Measurements from ENCODE around the gene TRMT10A.
"Not testable (repeated sequence)": the region's sequence is repeated elsewhere in the genome, so short reads cannot be mapped to it uniquely, and the experiment has no call there.

Gene TRMT10A

DNA sequence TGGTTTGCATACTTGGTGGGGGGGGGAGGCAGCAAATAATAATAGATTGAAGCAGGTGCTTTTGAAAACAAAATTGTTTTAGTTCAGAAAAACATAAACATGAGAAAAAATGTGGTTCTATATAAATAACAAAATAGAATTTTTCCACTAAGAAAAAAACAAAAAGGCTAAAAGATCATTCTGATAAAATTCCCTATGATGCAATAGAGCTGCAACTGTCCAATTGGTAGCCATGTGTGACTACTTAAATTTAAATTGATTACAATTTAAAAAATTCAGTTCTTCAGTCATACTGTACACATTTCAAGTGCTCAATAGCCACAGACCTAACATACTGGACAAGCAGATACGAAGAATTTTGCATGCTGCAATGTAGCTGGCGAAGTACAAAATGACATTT, 11.0 kb downstream of the TRMT10A start:
- DNase-seq (ENCODE audit: low read depth in 2 of 2), result no peak

DNA sequence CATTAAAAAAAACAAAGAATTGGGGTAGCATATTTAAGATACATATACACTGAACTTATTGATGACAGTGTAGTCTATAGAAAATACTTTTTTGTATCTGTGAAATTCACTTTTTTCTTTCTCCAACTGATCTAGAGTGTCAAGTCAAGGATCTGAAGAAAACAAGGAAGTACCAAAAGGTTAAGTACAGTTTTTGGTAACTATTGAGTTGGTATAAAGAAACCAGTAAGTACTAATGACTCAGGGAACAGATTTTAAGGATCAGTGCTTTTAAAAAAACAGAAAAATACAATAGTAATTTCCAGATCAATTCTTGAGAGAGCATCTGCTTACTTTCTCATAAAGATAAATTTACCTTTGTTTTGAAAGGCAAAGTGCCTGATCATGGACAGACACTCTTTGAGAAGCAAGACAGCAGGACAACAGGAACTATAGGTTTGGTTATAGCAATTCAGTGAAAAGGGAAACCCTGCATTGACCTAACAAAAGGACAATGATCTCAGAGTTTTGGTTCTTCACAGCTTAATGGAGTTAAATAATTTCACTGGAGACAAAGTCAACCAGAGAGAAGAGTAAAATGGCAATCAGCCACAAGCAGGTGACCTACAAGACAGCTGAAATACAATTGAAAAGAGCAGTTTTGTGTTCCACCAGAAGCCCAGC, 23.4 kb downstream of the TRMT10A start:
- DNase-seq (ENCODE audit: low read depth in 2 of 2), result no peak

DNA sequence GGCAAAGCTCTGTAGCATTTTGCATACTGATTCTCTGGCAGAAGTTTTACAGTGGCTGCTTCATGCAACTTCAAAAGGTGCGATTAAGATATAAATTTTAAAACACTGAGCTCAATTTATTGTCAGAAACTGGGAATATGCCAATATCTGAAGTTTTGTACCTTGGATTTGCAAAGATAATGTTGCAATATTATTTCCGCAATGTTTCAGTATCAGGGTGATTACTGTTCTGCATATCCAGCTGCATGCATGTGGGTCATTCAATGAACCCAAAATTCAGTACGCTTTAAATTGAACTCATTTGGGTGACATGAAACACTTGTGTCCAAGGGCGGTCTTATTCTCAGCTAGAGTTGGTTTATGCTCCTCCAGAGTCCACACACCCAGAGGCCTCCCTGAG, 26.2 kb downstream of the TRMT10A start:
- no peak for DNase-seq (ENCODE audit: low read depth in 2 of 2)

DNA sequence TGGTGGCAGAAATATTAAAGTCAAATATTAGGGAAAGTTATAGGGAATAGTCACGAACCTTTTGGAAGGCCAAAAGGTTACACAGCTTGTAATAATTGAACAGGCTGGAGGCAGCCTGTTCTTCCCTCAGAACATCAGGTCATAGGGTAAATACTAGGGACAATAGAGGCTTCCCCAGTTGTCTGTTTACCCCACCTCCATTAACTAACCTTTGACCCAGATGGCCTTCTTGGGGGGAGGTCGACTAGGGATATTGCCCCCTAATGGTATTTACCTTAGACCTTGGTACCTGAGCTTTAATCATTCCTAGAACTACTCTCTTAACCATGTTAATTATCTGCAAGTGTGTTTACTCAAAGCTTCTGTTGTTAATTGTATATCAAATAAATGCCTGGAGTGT, 27.0 kb downstream of the TRMT10A start:
- DNase-seq (ENCODE audit: low read depth in 2 of 2), result no peak

DNA sequence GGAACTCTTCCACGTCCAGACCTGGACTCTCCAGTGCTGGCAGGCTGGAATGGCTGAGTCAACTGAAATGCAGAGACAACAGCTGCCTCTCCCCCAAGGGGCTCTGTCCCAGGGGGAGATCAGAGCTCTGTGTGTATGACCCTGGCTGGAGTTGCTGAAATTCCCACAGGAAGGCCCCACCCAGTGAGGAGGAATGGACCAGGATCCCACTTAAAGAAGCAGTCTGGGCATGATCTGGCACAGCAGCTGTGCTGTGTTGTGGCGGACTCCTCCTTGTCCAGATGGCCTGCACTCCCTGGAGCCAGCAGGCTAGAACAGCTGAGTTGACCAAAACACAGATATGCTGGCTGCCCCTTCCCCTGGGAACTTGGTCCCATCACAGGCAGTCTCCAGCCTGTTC, 27.6 kb downstream of the TRMT10A start:
- DNase-seq (ENCODE audit: low read depth in 2 of 2), result no peak

DNA sequence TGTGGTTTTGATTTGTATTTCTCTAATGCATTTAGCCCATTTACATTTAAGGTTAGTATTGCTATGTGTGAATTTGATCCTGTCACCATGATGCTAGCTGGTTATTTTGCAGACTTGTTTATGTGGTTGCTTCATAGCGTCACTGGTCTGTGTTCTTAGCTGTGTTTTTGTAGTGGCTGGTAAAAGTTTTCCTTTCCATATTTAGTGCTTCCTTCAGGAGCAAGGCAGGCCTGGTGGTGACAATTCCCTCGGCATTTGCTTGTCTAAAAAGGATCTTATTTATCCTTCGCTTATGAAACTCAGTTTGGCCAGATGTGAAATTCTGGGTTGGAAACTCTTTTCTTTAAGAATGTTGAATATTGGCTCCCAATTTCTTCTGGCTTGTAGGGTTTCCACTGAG, 29.1 kb downstream of the TRMT10A start:
- not testable (repeated sequence) for DNase-seq (ENCODE audit: low read depth in 2 of 2)

DNA sequence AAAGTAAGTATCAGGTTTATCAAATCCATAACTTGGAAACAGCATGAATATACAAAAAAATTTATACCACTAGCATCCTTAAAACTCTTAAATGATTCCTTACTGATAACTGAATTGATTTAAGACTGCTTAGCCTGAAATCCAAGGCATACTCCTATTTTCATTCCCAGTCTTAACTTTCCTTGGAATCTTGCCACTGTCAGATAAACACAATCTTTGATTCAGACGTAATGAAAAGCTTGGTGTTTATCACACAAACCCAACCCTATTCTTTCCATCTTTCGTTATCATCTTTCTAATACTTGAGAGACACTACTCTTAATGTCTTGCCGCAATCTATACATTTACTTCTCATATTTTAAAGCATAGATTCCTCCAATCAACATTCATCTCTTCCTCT, 33.9 kb downstream of the TRMT10A start:
- no peak for DNase-seq (ENCODE audit: low read depth in 2 of 2)

DNA sequence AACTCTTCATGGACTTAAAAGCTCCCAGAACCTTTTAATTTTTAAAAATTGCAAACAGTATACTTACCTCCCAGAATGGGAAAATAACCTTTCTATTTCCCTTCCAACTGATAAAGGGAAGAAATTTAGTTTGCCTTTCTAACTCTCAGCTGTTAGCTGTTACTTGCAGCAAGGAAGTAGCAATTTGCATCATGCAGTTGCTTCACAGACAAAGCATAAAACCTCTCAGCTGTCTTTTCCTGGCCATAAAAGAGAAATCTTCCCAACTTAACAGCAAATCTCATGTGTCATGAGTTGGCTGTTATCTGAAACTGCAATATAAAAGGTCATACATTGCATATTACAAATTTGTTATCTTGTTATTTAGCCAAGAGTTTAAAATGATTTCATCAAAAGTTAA, 34.6 kb downstream of the TRMT10A start:
- no peak for DNase-seq (ENCODE audit: low read depth in 2 of 2)

DNA sequence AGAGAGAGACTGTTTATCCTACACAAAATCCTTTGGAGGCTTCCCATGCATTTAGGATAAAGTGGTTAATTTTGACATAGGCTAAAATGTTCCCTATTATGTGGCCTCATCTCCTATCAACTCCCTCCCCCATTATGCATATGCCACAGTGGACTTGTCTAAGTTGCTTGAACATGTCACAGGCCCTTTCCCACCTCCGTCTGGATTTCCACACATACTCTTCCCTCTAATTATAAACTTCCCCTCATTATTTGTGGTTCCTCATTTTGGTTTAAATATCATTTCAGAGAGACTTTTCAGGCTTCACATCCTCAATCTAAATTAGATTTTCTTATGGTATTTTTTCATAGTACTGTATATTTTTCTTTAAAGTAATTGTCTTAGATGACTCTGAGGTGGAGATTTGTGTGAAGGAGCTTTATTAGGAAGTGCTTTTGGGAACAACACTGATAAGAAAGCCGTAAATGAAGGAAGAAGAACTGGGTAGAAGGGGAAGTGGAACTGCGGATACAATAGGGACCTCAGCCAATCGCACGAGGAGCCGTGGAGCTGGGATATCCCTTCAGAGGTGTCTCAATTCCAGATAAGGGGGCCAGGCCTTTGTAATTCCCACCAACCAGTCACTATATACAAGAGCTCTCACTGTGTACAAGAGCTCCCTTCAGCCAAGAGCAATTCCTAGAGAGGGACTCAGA, 45.1 kb downstream of the TRMT10A start:
- no peak for DNase-seq (ENCODE audit: low read depth in 2 of 2)

DNA sequence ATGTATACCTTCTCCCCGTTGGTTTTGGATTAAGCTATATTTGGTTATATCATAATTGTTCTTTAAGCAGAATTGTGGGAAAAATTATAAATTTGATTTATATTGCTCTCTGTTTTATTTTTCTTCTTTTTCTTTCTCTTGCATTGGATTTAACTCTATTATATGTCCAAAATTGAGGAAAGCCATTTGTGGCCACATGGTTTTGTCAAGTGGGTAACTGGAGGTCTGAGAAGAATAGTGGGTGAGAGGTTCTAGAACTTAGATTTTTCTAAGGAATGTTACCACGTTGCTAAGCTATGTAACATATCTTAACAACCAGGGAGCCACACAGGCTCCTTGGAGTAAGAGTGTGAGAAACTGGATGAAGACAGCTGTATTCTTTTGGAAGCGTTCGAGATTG, 53.1 kb downstream of the TRMT10A start, which contains the start of gene C4orf17:
Gene C4orf17 (plus strand): TSS at position 301 of the 400 bp plus-strand sequence. CDS start 2,061 bp downstream, outside the sequence.
- DNase-seq (ENCODE audit: low read depth in 2 of 2), result no peak

DNA sequence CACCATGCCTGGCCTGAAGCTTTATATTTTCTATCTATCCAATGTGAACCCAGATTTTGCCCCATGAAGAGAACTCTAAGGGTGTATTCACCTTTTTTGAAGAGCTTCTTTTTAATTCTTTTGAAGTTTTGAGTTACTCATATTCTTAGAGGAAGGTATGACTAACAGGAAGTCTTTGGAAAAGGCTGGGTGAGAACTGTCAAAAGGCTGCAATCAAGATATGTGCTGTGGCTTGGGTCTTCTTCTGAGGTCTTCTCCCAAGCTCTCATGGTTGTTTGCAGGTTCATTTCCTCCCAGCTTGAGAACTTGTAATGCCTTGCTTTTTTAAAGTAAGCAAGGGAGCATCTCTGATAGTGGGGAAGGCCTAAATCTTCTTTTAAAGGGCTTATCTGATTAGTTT, 56.1 kb downstream of the TRMT10A start:
- DNase-seq (ENCODE audit: low read depth in 2 of 2), result no peak

DNA sequence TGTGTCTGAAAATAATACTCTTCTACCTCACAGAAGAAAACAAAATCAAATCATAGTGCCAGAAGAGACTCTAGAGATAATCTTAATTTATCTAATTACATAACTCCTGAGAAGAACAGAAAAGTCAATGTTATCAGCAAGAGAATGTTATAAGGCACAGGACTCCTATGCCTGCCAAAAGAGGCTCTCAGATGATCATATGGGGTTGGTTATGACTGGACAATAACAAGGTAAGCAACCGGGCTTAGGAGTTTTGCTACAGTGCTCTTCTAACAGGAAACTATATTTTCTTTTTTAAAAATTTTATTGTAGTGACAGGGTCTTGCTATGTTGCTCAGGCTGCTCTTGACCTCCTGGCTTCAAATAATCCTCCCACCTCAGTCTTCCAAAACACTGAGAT, 56.5 kb downstream of the TRMT10A start:
- DNase-seq (ENCODE audit: low read depth in 2 of 2), result no peak

DNA sequence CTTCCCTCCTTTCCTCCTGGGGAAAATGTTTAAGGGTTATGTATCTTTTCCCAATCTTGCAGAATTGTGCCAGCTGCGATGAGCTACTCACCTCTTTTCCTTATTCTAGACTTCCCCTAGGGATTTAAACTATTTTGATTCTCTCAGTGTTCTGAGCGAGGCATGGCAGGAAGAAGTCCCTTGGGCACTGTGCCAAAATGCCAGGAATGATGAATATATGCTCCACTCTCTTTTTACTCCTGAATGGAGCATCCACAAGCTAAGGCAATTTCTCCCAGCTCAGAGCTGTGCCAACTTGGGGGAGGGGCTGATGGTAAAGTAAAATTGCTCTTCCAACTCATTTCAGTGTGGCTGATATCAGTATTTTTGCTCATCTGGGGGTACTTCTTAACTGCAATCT, 57.1 kb downstream of the TRMT10A start:
- DNase-seq (ENCODE audit: low read depth in 2 of 2), result no peak

DNA sequence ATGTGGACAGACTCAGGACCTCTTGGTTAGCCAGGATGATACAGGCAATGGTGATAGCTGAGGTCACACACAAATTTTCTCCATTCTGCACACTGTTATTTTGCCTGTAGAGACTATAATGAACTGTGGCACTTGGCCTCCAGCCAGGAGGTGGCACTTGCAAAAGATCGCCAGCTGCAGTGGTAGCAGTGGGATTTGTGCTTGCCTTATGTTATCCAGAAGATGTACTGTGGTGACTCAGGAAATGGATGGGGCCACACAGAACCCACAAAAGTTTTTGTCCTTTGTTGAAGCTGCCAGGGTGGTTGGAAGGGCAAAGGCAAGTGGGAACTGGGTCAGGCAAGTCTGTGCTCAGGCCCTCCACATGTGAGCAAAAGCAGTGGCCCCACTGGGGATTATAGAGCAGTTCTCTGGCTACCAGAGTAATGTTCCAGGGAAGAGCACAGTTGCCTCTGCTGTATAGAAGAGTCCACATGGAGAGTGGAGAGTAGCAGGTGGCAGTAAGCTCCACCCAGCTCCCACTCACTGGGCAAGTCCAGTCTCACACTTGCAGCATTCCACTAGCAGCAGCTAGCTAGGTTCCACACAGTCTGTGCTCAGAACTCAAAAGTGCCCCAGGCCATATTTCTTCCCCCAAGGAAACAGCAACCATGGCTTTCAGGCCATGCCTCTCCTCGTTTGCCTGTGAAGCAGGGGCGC, 58.9 kb downstream of the TRMT10A start:
- no peak for DNase-seq (ENCODE audit: low read depth in 2 of 2)

Measured in stimulated activated CD8-positive, alpha-beta memory T cell treated with anti-CD3 and anti-CD28 coated beads, Interleukin-7, amount 100 ng/mL, for 1 hour (primary cell).